Measurements from ENCODE around the gene CFAP61.

GRCh38 chr20:20331156-20331555, 278.8 kb downstream of the CFAP61 start:
- TF ChIP-seq CTCF (IDR thresholded peaks at IDR 0.05; ENCODE audit: insufficient read depth, low read length, poor library complexity, severe bottlenecking) (no peak), EZH2phosphoT487 (conservative IDR thresholded peaks at IDR 0.05; ENCODE audit: low read length) (no peak)
